Fibroblast of lung (primary cell): ENCODE measurements around the gene OR6V1.

Experiments
- CTCF ChIP-seq, 2 donors: IDR thresholded peaks in 1 of 2; conservative IDR thresholded peaks in 1 of 2; 1 replicate in 1 of 2; 2 replicates in 1 of 2; pipeline ENCODE4 v1.5.1; 2011 to 2012; ENCODE audit warnings: low read length in 2 of 2, control low read depth in 1 of 2, inconsistent platforms in 1 of 2, low read depth in 1 of 2, mild to moderate bottlenecking in 1 of 2
- EZH2 ChIP-seq: IDR thresholded peaks from 2 replicates; pipeline ENCODE4 v1.5.1; 2012; ENCODE audit warnings: low read length, control low read depth, mild to moderate bottlenecking; ENCODE audit errors: missing control alignments

- no peak for TF ChIP-seq CTCF (conservative IDR thresholded peaks at IDR 0.05 in 1 of 2, IDR thresholded peaks at IDR 0.05 in 1 of 2; ENCODE audit: low read depth in 1 of 2, low read length in 2 of 2)
- no peak for TF ChIP-seq EZH2
Observed at GRCh38 chr7:143016996-143017395, 35.1 kb upstream of the OR6V1 start.
